Stimulated activated CD8-positive, alpha-beta memory T cell treated with anti-CD3 and anti-CD28 coated beads, Interleukin-12 subunit alpha, Interleukin-12 subunit beta, amount 100 ng/mL, for 1 hour (primary cell): ENCODE measurements around the gene PCSK9.
"Not testable (repeated sequence)": the region's sequence is repeated elsewhere in the genome, so short reads cannot be mapped to it uniquely, and the experiment has no call there.

Source experiments
- DNase-seq: peaks from one replicate; pipeline ENCODE4 v3.0.0-alpha.2; 2020; ENCODE audit warnings: low read depth

Gene PCSK9

DNA sequence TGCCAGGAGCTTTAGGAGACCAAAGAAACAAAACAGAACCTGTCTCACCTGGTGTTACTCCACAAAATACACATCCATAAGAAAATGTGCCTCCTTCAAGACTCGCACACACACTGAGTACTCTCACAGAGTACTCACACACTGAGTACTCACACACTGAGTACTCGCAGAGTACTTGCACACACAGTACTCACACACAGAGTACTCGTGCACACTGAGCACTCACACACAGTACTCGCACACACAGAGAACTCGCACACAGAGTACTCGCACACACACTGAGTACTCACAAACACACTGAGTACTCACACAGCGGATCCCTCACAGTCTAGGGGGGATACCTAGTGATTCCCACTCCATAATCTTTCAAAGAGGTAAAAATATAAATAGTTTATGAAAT lies 40.3 kb downstream of the PCSK9 start:
- no peak for DNase-seq

- DNase-seq: no peak
These were observed 42.0 kb downstream of the PCSK9 start for GRCh38 chr1:55081188-55081904.

DNA sequence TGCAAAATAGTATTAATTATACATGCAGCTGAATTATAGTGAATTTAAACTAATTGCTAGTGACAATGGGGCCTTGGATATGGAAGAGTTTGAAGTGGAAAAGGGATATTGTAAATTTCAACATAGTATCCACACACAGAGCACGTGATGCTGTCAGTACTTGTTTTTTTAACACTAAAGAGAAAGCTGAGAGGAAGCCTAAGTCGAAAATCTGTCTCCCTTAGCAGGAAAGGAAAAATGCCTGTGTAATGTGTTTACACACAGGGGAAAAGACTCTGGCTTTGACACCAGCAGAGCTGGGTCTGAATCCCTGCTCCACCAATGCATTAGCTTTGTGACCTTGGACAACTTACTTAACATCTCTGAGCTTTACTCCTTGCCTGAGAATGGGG lies 42.6 kb downstream of the PCSK9 start:
- DNase-seq: no peak

- DNase-seq: no peak
These were observed 44.9 kb downstream of the PCSK9 start for GRCh38 chr1:55084257-55084656.

DNA sequence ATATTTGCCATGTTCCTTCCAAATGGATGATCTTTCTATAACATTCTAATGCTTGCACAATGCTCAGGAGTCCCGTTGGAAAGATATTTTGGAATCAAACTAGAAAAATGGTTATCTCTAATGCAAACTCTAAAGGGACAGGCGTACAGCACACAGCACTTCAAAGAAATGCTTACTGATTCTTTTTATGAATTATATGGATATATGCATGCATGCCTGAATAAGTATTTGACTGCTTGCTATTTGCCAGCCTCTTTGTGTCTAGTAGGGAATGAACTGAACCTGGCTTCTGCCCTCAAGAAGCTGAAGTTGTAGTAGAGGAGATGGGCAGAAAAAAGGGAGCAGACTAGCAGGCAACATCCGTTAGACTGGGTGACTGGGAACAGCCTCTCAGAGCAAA lies 48.1 kb downstream of the PCSK9 start:
- DNase-seq: no peak

DNA sequence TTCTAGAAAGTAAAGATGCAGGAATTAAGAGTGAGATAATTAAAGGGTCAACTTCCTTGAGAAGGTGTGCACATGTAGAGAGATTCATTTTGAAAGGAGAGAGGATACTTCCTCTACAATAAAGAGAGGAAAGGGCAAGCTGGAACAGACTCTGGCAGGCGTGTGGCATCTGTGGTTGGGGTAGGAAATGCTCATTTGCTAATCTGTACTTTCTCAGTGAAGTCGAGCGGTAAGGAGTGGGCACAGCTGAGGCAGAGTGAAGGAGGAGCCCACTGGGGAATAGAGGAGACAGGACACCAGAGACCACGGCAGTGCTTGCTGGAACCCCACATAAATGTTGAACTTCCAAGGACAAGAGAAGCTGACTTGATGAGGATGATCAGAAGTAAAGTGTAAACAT lies 49.1 kb downstream of the PCSK9 start:
- DNase-seq: no peak

DNA sequence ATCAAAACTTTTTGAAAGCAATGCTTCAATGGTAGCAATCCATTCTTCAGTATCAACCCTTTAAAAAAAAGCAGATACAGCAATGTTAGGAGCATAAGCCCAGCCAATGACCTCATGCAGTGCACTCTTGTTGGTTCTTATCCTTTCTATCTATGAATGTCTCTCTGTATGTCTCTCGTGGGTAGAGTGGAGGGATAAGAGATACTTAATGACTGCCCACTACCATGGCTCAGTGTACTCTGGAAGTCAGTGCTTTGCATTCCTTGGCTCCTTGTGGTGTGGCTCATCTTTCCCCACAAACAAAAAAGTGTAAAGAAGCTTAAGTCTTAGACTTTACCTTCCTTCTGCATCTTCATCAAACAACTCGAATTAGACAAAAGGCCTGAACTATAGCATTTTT lies 50.3 kb downstream of the PCSK9 start:
- DNase-seq: no peak

DNA sequence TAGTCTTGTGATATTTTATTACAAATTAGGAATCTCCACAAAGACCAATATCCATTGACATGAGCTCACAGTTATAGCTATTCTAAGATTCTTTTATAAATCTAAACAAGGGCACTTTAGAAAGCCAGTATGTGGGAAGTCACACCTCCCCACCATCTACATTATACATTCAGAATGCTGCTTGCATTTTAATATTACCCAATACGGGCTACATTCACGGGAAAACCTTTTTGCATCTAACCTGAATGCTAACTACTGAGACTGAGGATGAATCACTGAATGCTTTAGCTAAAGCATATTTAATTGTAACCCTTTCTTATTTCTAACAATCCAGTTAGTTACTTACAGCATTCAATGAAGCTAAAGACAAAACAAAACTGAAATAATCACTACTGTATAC lies 53.1 kb downstream of the PCSK9 start:
- DNase-seq: no peak

GRCh38 chr1:55095095-55095494 lies 55.7 kb downstream of the PCSK9 start:
- no peak for DNase-seq

GRCh38 chr1:55103891-55104290 lies 64.5 kb downstream of the PCSK9 start:
- no peak for DNase-seq

- no peak for DNase-seq
These were observed 67.8 kb downstream of the PCSK9 start for GRCh38 chr1:55107101-55107500.

GRCh38 chr1:55109005-55109404 lies 69.7 kb downstream of the PCSK9 start:
- DNase-seq: not testable (repeated sequence)
